ENCODE measurements around the gene ADCY5.

Gene ADCY5

DNA sequence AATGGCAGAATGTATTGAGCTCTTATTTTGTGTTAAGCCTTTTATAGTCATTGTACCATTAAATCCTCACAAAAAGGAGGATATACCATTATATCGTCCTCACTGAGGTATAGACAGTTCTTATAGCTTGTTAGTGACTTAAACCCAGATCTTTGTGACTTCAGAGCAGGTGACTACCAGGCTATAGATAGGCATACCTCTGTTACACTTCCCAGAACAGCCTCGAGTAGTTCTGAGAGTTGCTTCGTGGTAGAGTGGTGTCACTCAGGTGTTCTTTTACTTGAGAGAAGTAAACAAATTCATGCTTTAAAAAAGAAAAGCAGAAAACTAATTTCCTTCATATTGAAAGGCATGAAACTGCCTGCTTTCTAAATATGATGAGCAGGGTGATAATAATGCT lies 187.2 kb downstream of the ADCY5 start:
- TF ChIP-seq REST (IDR thresholded peaks at IDR 0.05; ENCODE audit: insufficient read depth in 1 of 2, low read depth in 2 of 2, low read length in 2 of 2) (no peak), FOXP2 (optimal IDR thresholded peaks at IDR 0.05; ENCODE audit: borderline replicate concordance, extremely low read depth, extremely low read length, insufficient read depth) (no peak), SIN3A (IDR thresholded peaks at IDR 0.05; ENCODE audit: borderline replicate concordance, insufficient read depth, low read length) (no peak), POLR2AphosphoS5 (IDR thresholded peaks at IDR 0.05; ENCODE audit: low read depth, low read length) (no peak), TAF1 (IDR thresholded peaks at IDR 0.05; ENCODE audit: borderline replicate concordance, insufficient read depth, low read length) (no peak)

GRCh38 chr3:123258811-123259420 lies 190.0 kb downstream of the ADCY5 start:
- TF ChIP-seq SIN3A (IDR thresholded peaks at IDR 0.05; ENCODE audit: borderline replicate concordance, insufficient read depth, low read length) (no peak), POLR2AphosphoS5 (IDR thresholded peaks at IDR 0.05; ENCODE audit: low read depth, low read length) (no peak), REST (IDR thresholded peaks at IDR 0.05; ENCODE audit: insufficient read depth in 1 of 2, low read depth in 2 of 2, low read length in 2 of 2) (no peak), FOXP2 (optimal IDR thresholded peaks at IDR 0.05; ENCODE audit: borderline replicate concordance, extremely low read depth, extremely low read length, insufficient read depth) (no peak), TAF1 (IDR thresholded peaks at IDR 0.05; ENCODE audit: borderline replicate concordance, insufficient read depth, low read length) (no peak)

GRCh38 chr3:123258359-123258758 lies 190.5 kb downstream of the ADCY5 start:
- no peak for TF ChIP-seq POLR2AphosphoS5 (IDR thresholded peaks at IDR 0.05; ENCODE audit: low read depth, low read length)
- TF ChIP-seq TAF1 (IDR thresholded peaks at IDR 0.05; ENCODE audit: borderline replicate concordance, insufficient read depth, low read length) = no peak
- no peak for TF ChIP-seq FOXP2 (optimal IDR thresholded peaks at IDR 0.05; ENCODE audit: borderline replicate concordance, extremely low read depth, extremely low read length, insufficient read depth)
- no peak for TF ChIP-seq REST (IDR thresholded peaks at IDR 0.05; ENCODE audit: insufficient read depth in 1 of 2, low read depth in 2 of 2, low read length in 2 of 2)
- no peak for TF ChIP-seq SIN3A (IDR thresholded peaks at IDR 0.05; ENCODE audit: borderline replicate concordance, insufficient read depth, low read length)

DNA sequence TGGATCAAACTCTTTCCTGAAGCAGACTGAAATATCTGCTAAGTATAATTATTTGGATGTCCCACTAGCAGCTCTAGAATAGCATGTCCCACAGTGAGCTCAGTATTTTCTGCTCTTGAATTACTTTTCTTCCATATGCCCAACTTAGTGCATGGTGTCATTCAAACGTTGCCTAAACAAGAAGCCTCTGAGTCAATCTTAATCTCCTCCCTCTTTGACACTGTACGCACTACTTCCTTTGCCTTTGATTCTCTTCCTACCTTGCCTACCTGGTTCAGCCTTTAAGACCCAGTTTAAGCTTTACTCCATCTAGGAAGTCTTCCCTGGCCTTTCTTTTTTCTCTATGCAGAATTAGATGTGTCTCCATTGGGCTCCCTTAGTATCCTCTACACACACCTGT lies 192.6 kb downstream of the ADCY5 start:
- TF ChIP-seq SIN3A (IDR thresholded peaks at IDR 0.05; ENCODE audit: borderline replicate concordance, insufficient read depth, low read length) (no peak), FOXP2 (optimal IDR thresholded peaks at IDR 0.05; ENCODE audit: borderline replicate concordance, extremely low read depth, extremely low read length, insufficient read depth) (no peak)

DNA sequence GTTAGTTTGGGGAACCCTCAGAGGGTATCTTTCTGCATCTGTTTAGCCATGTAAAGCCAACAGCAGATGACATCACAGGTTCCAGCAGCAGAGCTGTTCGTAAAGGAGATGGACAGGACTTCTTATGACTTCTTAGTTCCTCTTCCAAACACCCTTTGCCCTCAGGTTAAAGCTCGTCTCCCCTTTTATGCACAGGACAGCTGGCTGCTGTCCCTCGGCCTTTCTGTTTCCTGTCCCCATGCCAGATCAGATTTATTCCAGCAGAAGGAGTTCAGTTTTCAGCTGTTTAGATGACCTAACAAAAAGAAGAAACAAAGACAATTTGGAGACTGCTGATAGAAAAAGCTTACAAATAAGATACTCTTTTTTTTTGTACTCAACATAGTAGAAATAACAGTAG lies 202.0 kb downstream of the ADCY5 start:
- TF ChIP-seq TAF1 (IDR thresholded peaks at IDR 0.05; ENCODE audit: borderline replicate concordance, insufficient read depth, low read length) = no peak
- no peak for TF ChIP-seq POLR2AphosphoS5 (IDR thresholded peaks at IDR 0.05; ENCODE audit: low read depth, low read length)
- no peak for TF ChIP-seq FOXP2 (optimal IDR thresholded peaks at IDR 0.05; ENCODE audit: borderline replicate concordance, extremely low read depth, extremely low read length, insufficient read depth)
- TF ChIP-seq REST (IDR thresholded peaks at IDR 0.05; ENCODE audit: insufficient read depth in 1 of 2, low read depth in 2 of 2, low read length in 2 of 2) = no peak
- TF ChIP-seq SIN3A (IDR thresholded peaks at IDR 0.05; ENCODE audit: borderline replicate concordance, insufficient read depth, low read length) = no peak

All from PFSK-1 (cell line).